Psoas muscle (tissue), 8 donors: ENCODE data around the gene ZNF385C. TPM values are rescaled to one million over a fixed set of nuclear protein-coding genes. Genes with fewer than 3 reads are reported as not detected.
A peak's percentile ranks its signal among the peaks of the same experiment; 100 is the strongest.

Experiments
- ATAC-seq, 4 donors: fragments of 200-7000 bp; cut with Tn5 transposase; one replicate each; pipeline ENCODE4 v1.9.1; 2020; ENCODE audit warnings: moderate library complexity in 3 of 4, mild to moderate bottlenecking in 2 of 4
- DNase-seq, 2 donors: peaks; one replicate each; pipeline ENCODE4 v3.0.0-alpha.2; 2020
- H3K27ac ChIP-seq: fragments of 200-600 bp; one replicate; pipeline ENCODE4 v1.8.0; 2022
- H3K27me3 ChIP-seq, 3 donors: fragments of 200-600 bp in 1 of 3; one replicate each; pipeline versions ENCODE4 v1.6.1 to v1.8.0; 2013 to 2022; ENCODE audit warnings: low read length in 2 of 3, mild to moderate bottlenecking in 2 of 3, moderate library complexity in 1 of 3; ENCODE audit not compliant: insufficient read depth in 3 of 3
- H3K36me3 ChIP-seq, 2 donors: fragments of 200-600 bp in 1 of 2; one replicate each; pipeline versions ENCODE4 v1.6.1 to v1.8.0; 2013 to 2022; ENCODE audit warnings: low read depth in 1 of 2, mild to moderate bottlenecking in 1 of 2, moderate library complexity in 1 of 2; ENCODE audit not compliant: insufficient read depth in 1 of 2
- H3K4me1 ChIP-seq: fragments of 200-600 bp; one replicate; pipeline ENCODE4 v1.8.0; 2022
- H3K4me3 ChIP-seq: fragments of 200-600 bp; one replicate; pipeline ENCODE4 v1.8.0; 2022; ENCODE audit warnings: mild to moderate bottlenecking
- H3K9me3 ChIP-seq: fragments of 200-600 bp; one replicate; pipeline ENCODE4 v1.8.0; 2022
- WGBS, 3 donors: extraction: QIAGEN DNeasy Blood & Tissue Kit; methylation state at CpG; one replicate each; pipeline versions ENCODE4 v1.1.6 to v1.1.7; 2013; 5-methylcytosine and 5-hydroxymethylcytosine counted together
- intact Hi-C, 2 donors: fragments of 100-400 bp; cut with DNase I; formaldehyde crosslinking; loops; one replicate each; pipeline versions ENCODE4 v1.11.0 to v1.14.2; 2022
- polyA plus RNA-seq, 3 donors: library from polyadenylated mRNA; stranded (reverse); fragments of 200-250 nt; gene quantifications; one replicate each; pipeline ENCODE4 v1.2.3, GENCODE V29; 2013
- total RNA-seq, 4 donors: library from RNA; stranded (reverse); fragmentation: NEBNext Ultra II Directional in 2 of 4; extraction: Animal tissue kit (Norgen Biotek cat#: 25700) in 2 of 4; gene quantifications; one replicate each; pipeline versions ENCODE4 v1.2.1 to v1.2.4, GENCODE V29; 2021 to 2023
- TF ChIP-seq, protein P1 (sequence below): fragments of 200-600 bp; IDR thresholded peaks from one replicate; pipeline ENCODE4 v1.8.0; 2022; ENCODE audit warnings: antibody characterized with exemption
- donor health status: healthy with polysubstance abuse.
- donor health status: DM: no; HTN: no; CAD: no; lungs with moderate emphysema.
- donor health status: Bipolar disorder and iron deficiency.
- donor health status: healthy.
- donor health status: DM: yes; HTN: yes; CAD: no.
- donor health status: DM: no; HTN: no; CAD: no.
- donor health status: DM: no; HTN: no; CAD: no.
- donor health status: DM: yes; HTN: yes; CAD: no.

ZNF385C gene
- total and polyA plus RNA-seq, 7 donors = 0.22 to 9.2 (median 0.50) TPM

- DNase-seq (no peak), ATAC-seq (no peak)
- TF ChIP-seq, protein P1, sequence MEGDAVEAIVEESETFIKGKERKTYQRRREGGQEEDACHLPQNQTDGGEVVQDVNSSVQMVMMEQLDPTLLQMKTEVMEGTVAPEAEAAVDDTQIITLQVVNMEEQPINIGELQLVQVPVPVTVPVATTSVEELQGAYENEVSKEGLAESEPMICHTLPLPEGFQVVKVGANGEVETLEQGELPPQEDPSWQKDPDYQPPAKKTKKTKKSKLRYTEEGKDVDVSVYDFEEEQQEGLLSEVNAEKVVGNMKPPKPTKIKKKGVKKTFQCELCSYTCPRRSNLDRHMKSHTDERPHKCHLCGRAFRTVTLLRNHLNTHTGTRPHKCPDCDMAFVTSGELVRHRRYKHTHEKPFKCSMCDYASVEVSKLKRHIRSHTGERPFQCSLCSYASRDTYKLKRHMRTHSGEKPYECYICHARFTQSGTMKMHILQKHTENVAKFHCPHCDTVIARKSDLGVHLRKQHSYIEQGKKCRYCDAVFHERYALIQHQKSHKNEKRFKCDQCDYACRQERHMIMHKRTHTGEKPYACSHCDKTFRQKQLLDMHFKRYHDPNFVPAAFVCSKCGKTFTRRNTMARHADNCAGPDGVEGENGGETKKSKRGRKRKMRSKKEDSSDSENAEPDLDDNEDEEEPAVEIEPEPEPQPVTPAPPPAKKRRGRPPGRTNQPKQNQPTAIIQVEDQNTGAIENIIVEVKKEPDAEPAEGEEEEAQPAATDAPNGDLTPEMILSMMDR = no peak
- no peaks in the 10 kb centered on the region for H3K9me3 ChIP-seq
- no peaks in the 10 kb centered on the region for H3K27me3 ChIP-seq
- H3K4me3 ChIP-seq = no peak overlapping the region
- 77 to 96% (median 89%) methylated on average over 5 of the region's 5 CpGs for WGBS, 3 donors
- peaks cover 7% of the 10 kb centered on the region for H3K4me1 ChIP-seq
- intact Hi-C loops = no loop called here
- H3K36me3 ChIP-seq = peaks cover 24 to 100% of the 10 kb centered on the region in 2 donors
- H3K27ac ChIP-seq = no peak overlapping the region
Observed at GRCh38 chr17:41989702-41990419, 108.4 kb downstream of the ZNF385C start.

DNA sequence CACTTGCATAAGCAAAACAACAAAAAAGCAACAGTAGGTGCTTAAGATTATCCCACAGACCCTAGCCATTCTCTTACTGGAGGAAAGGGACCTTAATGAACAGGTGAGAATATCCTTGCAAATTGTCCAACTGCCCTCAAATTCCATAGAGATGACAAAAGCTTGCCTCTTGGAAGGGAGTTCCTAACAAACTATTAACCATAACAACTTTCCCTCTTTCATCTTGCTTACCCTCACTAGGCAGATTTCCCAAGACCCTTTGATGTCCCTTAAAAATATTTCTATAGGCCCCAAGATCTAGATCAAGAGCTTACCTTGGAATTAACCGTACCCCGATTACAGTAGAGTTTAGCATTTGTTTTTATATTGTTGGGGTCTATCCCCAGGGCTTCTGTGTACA, 109.9 kb downstream of the ZNF385C start:
- H3K27ac ChIP-seq = no peak overlapping the region
- TF ChIP-seq, protein P1 = no peak
- WGBS, 3 donors = 96 to 100% (median 97%) methylated on average over 2 of the region's 2 CpGs
- ATAC-seq (no peak), DNase-seq (no peak)
- no peak overlapping the region for H3K4me3 ChIP-seq
- no peaks in the 10 kb centered on the region for H3K9me3 ChIP-seq
- H3K4me1 ChIP-seq = peaks cover 7% of the 10 kb centered on the region
- peaks cover 28 to 100% of the 10 kb centered on the region in 2 donors for H3K36me3 ChIP-seq
- H3K27me3 ChIP-seq = no peaks in the 10 kb centered on the region
- intact Hi-C loops = no loop called here

DNA sequence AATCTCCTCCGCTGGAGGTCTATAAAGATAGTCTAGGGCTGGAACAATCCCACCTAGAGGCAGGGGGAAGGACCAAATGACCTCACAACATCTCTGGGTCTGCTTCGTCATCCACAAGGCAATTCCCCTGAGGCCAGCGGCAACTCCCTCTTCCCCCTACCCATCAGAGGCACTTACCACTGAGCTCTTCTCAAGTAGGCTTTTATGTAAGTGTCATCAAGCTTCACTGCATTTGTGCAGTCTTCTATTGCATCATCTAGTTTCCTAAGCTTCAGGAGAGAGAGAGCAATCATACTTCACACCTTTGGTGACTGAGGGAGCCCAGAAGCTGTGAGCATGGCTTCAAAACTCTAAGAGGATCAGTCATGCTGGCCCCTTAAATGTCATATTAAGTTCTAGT, 110.6 kb downstream of the ZNF385C start:
- Histone ChIP-seq H3K9me3 (no peaks in the 10 kb centered on the region), H3K36me3 (peaks cover 31 to 100% of the 10 kb centered on the region in 2 donors), H3K27me3 (no peaks in the 10 kb centered on the region), H3K4me3 (no peak overlapping the region), H3K4me1 (peaks cover 5% of the 10 kb centered on the region), H3K27ac (no peak overlapping the region)
- intact Hi-C loops = no loop called here
- TF ChIP-seq, protein P1 = no peak
- ATAC-seq = peak in 1 of 4 donors; percentile 42
- no peak for DNase-seq
- WGBS, 3 donors = 81 to 86% (median 84%) methylated on average over 3 of the region's 3 CpGs

DNA sequence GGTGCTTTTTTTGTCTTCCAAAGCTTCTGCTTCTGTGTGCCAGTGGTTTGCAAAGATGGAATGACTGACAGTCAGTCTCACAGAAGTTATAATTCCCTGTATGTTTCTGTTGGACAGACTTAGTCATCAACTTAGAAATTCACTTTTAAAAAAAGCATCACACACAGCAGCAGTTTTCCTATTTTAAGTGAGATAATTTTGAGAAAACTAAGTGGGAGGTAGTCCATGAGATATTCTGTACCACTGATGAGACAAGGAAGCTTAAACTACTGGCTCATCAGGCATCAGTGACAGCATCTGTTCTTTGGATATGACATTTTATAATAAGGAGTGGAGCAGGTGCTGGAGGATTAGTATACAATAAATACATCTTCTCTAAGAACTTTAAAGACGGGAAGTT, 111.6 kb downstream of the ZNF385C start:
- 76 to 80% (median 80%) methylated on average over 1 of the region's 1 CpG for WGBS, 3 donors
- Histone ChIP-seq H3K4me3 (no peak overlapping the region), H3K27me3 (no peaks in the 10 kb centered on the region), H3K36me3 (peaks cover 36 to 100% of the 10 kb centered on the region in 2 donors), H3K27ac (no peak overlapping the region), H3K9me3 (no peaks in the 10 kb centered on the region), H3K4me1 (peaks cover 5% of the 10 kb centered on the region)
- intact Hi-C loops = no loop called here
- TF ChIP-seq, protein P1 = no peak
- DNase-seq (no peak), ATAC-seq (no peak)

DNA sequence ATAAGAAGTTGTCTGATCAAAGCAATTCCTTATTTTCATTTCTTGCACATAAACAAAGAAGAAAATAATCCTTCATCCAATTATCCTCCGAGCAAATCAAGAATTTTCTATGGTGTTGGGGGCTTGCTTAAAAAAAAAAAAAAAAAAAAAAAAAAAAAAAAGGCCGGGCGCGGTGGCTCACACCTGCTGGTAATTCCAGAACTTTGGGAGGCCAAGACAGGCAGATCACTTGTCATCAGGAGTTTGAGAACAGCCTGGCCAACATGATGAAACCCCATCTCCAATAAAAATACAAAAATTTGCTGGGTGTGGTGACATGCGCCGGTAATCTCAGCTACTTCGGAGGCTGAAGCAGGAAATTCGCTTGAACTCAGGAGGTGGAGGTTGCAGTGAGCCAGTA, 112.4 kb downstream of the ZNF385C start:
- TF ChIP-seq, protein P1 = no peak
- peaks cover 38 to 100% of the 10 kb centered on the region in 2 donors for H3K36me3 ChIP-seq
- ATAC-seq = no peak
- H3K4me1 ChIP-seq = no peaks in the 10 kb centered on the region
- whole genome bisulfite sequencing, 3 donors = 51 to 81% (median 54%) methylated on average over 7 to 8 of the region's 8 CpGs
- intact Hi-C loops = no loop called here
- H3K4me3 ChIP-seq = no peak overlapping the region
- DNase-seq = no peak
- no peaks in the 10 kb centered on the region for H3K9me3 ChIP-seq
- no peak overlapping the region for H3K27ac ChIP-seq
- H3K27me3 ChIP-seq = no peaks in the 10 kb centered on the region
